SK-N-SH treated with all-trans-retinoic acid at 6 μM for 48 hours (cell line): ENCODE data around the gene PLCD3.

Source experiments
- ATAC-seq: fragments of 200-7000 bp; cut with Tn5 transposase; 3 replicates; pipeline ENCODE4 v1.9.1; 2020; ENCODE audit warnings: mild to moderate bottlenecking, moderate library complexity
- ARNTL ChIP-seq: fragments of 450-650 bp; formaldehyde crosslinking; IDR thresholded peaks from 2 replicates; pipeline ENCODE4 v1.5.0; 2020; ENCODE audit warnings: low read depth, mild to moderate bottlenecking, moderate library complexity, borderline replicate concordance
- BACH2 ChIP-seq: fragments of 250-450 bp; sonication (Bioruptor Pico); IDR thresholded peaks from 2 replicates; pipeline ENCODE4 v1.9.0; 2021; ENCODE audit warnings: mild to moderate bottlenecking, borderline replicate concordance
- ESRRG ChIP-seq: fragments of 250-450 bp; sonication (Bioruptor Pico); IDR thresholded peaks from 2 replicates; pipeline ENCODE4 v1.6.1; 2021; ENCODE audit warnings: mild to moderate bottlenecking
- OSR1 ChIP-seq: fragments of 250-450 bp; sonication (Bioruptor Pico); IDR thresholded peaks from 2 replicates; pipeline ENCODE4 v1.8.0; 2022; ENCODE audit warnings: moderate library complexity, mild to moderate bottlenecking, inconsistent platforms
- PPARA ChIP-seq: fragments of 250-450 bp; sonication (Bioruptor Pico); IDR thresholded peaks from 2 replicates; pipeline ENCODE4 v1.5.0; 2020; ENCODE audit warnings: mild to moderate bottlenecking, borderline replicate concordance
- RARB ChIP-seq: fragments of 250-450 bp; sonication (Bioruptor Pico); IDR thresholded peaks from 2 replicates; pipeline ENCODE4 v1.8.0; 2021; ENCODE audit warnings: mild to moderate bottlenecking, moderate library complexity
- SNAI2 ChIP-seq: fragments of 250-450 bp; sonication (Bioruptor Pico); IDR thresholded peaks from 2 replicates; pipeline ENCODE4 v1.5.0; 2020; ENCODE audit warnings: mild to moderate bottlenecking, moderate library complexity
- TCF4 ChIP-seq: fragments of 250-450 bp; sonication (Bioruptor Pico); IDR thresholded peaks from 2 replicates; pipeline ENCODE4 v1.8.0; 2021; ENCODE audit warnings: mild to moderate bottlenecking, moderate library complexity, borderline replicate concordance
- TOX ChIP-seq: fragments of 250-450 bp; sonication (Bioruptor Pico); IDR thresholded peaks from 2 replicates; pipeline ENCODE4 v1.8.0; 2021; ENCODE audit warnings: mild to moderate bottlenecking, moderate library complexity, borderline replicate concordance
- ZC3H10 ChIP-seq: fragments of 250-450 bp; sonication (Bioruptor Pico); IDR thresholded peaks from 2 replicates; pipeline ENCODE4 v1.5.1; 2021; ENCODE audit warnings: mild to moderate bottlenecking, moderate library complexity
- ZFP3 ChIP-seq: fragments of 250-450 bp; sonication (Bioruptor Pico); IDR thresholded peaks from 2 replicates; pipeline ENCODE4 v1.5.0; 2020; ENCODE audit warnings: mild to moderate bottlenecking, moderate library complexity
- ZFP30 ChIP-seq: fragments of 450-650 bp; formaldehyde crosslinking; IDR thresholded peaks from 2 replicates; pipeline ENCODE4 v1.5.0; 2022; ENCODE audit warnings: mild to moderate bottlenecking, moderate library complexity
- ZNF565 ChIP-seq: fragments of 450-650 bp; formaldehyde crosslinking; conservative IDR thresholded peaks from 2 replicates; pipeline ENCODE4 v1.5.0; 2020; ENCODE audit warnings: low read depth, mild to moderate bottlenecking, moderate library complexity
- ZNF8 ChIP-seq: fragments of 450-650 bp; formaldehyde crosslinking; IDR thresholded peaks from 2 replicates; pipeline ENCODE4 v1.5.0; 2020; ENCODE audit warnings: mild to moderate bottlenecking, moderate library complexity
- TF ChIP-seq, protein P1 (sequence below): fragments of 250-450 bp; sonication (Bioruptor Pico); IDR thresholded peaks from 2 replicates; pipeline ENCODE4 v1.5.0; 2020; ENCODE audit warnings: mild to moderate bottlenecking, moderate library complexity
- TF ChIP-seq, protein P2 (sequence below): fragments of 250-450 bp; sonication (Bioruptor Pico); IDR thresholded peaks from 2 replicates; pipeline ENCODE4 v1.5.1; 2020; ENCODE audit warnings: low read depth, mild to moderate bottlenecking, moderate library complexity
- TF ChIP-seq, protein P3 (sequence below): fragments of 250-450 bp; sonication (Bioruptor Pico); IDR thresholded peaks from 2 replicates; pipeline ENCODE4 v1.5.1; 2021; ENCODE audit warnings: mild to moderate bottlenecking, moderate library complexity
- TF ChIP-seq, protein P4 (sequence below): fragments of 250-450 bp; sonication (Bioruptor Pico); IDR thresholded peaks from 2 replicates; pipeline ENCODE4 v1.8.0; 2020; ENCODE audit warnings: mild to moderate bottlenecking, moderate library complexity, borderline replicate concordance
- TF ChIP-seq, protein P5 (sequence below): fragments of 250-450 bp; sonication (Bioruptor Pico); IDR thresholded peaks from 2 replicates; pipeline ENCODE4 v1.8.0; 2021; ENCODE audit warnings: low read depth, mild to moderate bottlenecking, moderate library complexity, borderline replicate concordance

The PLCD3 gene

DNA sequence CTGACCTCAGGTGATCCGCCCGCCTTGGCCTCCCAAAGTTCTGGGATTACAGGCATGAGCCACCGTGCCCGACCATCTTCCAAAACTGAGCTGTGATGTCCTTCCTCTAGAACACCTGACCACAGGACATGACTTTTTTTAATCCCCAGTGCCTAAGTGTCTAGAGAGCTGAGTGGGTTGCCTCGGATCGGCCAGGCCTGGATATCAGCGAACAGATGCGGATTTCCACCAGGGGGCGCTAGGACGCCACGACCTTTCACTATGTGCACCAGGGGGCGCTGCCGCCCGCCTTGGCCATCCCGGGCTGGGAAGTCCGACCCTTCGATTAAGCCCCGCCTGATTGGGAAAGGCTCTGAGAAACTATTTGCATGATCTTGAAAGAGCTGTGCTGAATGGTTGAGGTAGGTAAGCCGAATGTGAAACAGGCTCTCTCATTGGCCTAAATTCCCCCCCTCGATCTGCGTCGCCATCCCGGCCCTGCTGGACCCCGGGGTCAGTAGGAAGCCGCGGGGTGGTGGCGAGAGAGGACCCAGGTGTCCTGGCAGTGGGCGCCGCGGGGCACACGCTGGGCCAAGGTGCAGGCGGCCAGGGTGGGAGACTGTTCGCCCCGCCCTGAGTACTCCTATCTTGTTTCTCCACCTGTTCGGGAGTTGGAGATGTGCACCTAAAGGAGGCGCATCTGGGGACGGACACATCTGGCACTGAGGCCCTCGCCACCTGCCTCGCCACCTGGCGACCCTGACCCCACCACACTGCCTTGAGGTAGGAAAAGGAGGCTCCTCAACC lies 3.1 kb upstream of the PLCD3 start, which contains the start of gene ACBD4:
Gene ACBD4, plus strand, starts transcription at position 496 of the 786 bp plus-strand sequence. CDS start 458 bp downstream, outside the sequence.
- TF ChIP-seq, protein P1, sequence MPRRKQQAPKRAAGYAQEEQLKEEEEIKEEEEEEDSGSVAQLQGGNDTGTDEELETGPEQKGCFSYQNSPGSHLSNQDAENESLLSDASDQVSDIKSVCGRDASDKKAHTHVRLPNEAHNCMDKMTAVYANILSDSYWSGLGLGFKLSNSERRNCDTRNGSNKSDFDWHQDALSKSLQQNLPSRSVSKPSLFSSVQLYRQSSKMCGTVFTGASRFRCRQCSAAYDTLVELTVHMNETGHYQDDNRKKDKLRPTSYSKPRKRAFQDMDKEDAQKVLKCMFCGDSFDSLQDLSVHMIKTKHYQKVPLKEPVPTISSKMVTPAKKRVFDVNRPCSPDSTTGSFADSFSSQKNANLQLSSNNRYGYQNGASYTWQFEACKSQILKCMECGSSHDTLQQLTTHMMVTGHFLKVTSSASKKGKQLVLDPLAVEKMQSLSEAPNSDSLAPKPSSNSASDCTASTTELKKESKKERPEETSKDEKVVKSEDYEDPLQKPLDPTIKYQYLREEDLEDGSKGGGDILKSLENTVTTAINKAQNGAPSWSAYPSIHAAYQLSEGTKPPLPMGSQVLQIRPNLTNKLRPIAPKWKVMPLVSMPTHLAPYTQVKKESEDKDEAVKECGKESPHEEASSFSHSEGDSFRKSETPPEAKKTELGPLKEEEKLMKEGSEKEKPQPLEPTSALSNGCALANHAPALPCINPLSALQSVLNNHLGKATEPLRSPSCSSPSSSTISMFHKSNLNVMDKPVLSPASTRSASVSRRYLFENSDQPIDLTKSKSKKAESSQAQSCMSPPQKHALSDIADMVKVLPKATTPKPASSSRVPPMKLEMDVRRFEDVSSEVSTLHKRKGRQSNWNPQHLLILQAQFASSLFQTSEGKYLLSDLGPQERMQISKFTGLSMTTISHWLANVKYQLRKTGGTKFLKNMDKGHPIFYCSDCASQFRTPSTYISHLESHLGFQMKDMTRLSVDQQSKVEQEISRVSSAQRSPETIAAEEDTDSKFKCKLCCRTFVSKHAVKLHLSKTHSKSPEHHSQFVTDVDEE, result no peak
- TF ChIP-seq PPARA (no peak), ZNF565 (CRISPR knock-in tag) (no peak), ESRRG (CRISPR knock-in tag) (no peak), ZC3H10 (CRISPR knock-in tag) (no peak), TOX (CRISPR knock-in tag) (no peak), RARB (CRISPR knock-in tag) (no peak), ARNTL (CRISPR knock-in tag) (no peak), BACH2 (no peak), ZFP30 (no peak), ZFP3 (CRISPR knock-in tag) (no peak)
- TF ChIP-seq, protein P2, sequence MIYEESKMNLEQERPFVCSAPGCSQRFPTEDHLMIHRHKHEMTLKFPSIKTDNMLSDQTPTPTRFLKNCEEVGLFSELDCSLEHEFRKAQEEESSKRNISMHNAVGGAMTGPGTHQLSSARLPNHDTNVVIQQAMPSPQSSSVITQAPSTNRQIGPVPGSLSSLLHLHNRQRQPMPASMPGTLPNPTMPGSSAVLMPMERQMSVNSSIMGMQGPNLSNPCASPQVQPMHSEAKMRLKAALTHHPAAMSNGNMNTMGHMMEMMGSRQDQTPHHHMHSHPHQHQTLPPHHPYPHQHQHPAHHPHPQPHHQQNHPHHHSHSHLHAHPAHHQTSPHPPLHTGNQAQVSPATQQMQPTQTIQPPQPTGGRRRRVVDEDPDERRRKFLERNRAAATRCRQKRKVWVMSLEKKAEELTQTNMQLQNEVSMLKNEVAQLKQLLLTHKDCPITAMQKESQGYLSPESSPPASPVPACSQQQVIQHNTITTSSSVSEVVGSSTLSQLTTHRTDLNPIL, result no peak
- TF ChIP-seq, protein P3, sequence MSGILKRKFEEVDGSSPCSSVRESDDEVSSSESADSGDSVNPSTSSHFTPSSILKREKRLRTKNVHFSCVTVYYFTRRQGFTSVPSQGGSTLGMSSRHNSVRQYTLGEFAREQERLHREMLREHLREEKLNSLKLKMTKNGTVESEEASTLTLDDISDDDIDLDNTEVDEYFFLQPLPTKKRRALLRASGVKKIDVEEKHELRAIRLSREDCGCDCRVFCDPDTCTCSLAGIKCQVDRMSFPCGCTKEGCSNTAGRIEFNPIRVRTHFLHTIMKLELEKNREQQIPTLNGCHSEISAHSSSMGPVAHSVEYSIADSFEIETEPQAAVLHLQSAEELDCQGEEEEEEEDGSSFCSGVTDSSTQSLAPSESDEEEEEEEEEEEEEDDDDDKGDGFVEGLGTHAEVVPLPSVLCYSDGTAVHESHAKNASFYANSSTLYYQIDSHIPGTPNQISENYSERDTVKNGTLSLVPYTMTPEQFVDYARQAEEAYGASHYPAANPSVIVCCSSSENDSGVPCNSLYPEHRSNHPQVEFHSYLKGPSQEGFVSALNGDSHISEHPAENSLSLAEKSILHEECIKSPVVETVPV (CRISPR knock-in tag), result no peak
- TF ChIP-seq, protein P4, sequence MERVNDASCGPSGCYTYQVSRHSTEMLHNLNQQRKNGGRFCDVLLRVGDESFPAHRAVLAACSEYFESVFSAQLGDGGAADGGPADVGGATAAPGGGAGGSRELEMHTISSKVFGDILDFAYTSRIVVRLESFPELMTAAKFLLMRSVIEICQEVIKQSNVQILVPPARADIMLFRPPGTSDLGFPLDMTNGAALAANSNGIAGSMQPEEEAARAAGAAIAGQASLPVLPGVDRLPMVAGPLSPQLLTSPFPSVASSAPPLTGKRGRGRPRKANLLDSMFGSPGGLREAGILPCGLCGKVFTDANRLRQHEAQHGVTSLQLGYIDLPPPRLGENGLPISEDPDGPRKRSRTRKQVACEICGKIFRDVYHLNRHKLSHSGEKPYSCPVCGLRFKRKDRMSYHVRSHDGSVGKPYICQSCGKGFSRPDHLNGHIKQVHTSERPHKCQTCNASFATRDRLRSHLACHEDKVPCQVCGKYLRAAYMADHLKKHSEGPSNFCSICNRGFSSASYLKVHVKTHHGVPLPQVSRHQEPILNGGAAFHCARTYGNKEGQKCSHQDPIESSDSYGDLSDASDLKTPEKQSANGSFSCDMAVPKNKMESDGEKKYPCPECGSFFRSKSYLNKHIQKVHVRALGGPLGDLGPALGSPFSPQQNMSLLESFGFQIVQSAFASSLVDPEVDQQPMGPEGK (CRISPR knock-in tag), result no peak
- TF ChIP-seq, all 23 proteins: peak for 0
- ATAC-seq, result peak; percentile 85

DNA sequence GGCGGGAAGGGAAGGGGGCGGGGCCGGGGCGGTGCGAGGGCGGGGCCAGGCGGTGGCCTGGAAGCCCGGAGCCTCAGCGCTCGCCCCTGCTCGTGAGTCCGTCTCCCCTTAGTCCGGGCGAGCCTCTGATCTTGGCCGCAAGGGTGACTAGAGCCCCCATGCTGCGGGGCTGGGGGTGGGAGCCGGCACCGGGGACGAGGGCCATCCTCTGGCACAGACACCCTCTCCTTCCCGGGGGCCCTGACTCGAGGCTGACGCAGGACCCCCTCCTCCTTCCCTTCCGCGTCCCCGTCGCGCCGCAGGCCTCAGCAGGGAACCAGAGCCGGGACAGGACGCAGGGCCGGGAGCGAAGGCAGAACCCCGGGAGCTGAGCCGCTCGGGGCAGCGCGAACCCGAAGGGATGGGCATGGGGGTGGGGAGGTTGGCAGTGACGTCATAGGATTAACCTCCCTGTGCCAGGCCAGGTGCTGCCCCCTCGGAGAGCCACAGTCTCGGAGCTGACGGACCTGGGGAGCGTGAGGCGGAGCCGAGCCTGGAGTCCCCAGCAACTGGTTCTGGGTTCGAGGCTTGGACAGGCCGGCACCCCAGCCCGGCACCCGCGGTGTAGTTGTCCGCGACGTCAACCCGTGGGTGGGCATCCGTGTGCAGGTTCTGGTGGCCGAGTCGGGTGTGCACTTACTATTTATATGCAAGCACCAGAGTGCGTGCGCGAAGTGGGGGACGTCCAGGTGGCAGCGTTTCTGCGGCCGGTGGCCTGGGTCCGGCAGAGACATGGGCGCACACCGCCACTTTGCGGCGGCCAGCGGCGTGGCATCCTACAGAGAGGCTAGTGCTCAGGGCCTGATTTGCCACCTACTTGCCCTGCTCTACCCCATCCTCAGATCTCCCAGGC lies 503 bp upstream of the PLCD3 start:
- peak; percentile 74 for ATAC-seq
- TF ChIP-seq BACH2, result no peak
- TF ChIP-seq, protein P2, result 0 out of 2 replicates have a peak, but pooled peaks have one; percentile 28
- no peak for TF ChIP-seq ZNF565 (CRISPR knock-in tag)
- TF ChIP-seq, all 23 proteins: peak for 1

DNA sequence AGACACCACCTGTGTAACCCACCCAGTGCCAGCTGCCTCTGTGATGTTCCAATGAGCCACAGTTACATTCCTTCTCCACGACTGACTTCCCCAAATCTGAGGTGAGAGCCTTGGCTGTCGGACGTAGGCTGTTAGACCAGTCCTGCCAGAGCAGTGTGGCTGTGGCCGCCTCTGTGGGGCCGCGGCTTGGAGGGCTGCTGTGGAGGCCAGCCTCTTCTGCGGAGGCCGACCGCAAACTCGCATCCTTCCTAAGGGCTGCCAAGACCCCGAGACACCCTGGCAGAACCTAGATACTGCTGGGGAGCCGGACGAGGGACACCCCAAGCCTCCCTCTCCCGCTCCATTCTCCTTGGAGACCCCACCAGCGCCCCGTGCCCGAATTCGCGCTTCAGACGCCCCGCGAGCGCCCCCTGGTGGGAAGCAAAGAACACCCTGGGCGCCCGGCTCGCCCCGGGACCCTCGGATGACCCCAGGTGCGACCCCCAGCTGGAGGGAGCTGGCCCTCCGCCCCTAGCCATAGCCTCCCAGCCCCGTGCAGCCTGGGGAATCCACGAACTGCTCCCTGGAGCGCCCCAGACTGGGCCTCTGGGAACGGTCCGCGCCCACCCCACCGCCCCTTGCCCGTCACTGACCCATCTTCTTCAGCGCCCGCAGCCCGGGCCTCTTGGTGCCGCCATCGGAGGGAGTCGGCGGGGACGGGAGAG lies 547 bp downstream of the PLCD3 start:
- no peak for ATAC-seq
- TF ChIP-seq, protein P4 (CRISPR knock-in tag), result no peak
- TF ChIP-seq ZNF565 (CRISPR knock-in tag) (no peak), SNAI2 (CRISPR knock-in tag) (no peak), ZNF8 (CRISPR knock-in tag) (no peak), ZFP30 (no peak), RARB (CRISPR knock-in tag) (no peak), ZFP3 (CRISPR knock-in tag) (no peak), TOX (CRISPR knock-in tag) (no peak), OSR1 (CRISPR knock-in tag) (no peak), TCF4 (CRISPR knock-in tag) (no peak), ZC3H10 (CRISPR knock-in tag) (no peak)
- TF ChIP-seq, protein P3 (CRISPR knock-in tag), result no peak
- TF ChIP-seq, protein P5, sequence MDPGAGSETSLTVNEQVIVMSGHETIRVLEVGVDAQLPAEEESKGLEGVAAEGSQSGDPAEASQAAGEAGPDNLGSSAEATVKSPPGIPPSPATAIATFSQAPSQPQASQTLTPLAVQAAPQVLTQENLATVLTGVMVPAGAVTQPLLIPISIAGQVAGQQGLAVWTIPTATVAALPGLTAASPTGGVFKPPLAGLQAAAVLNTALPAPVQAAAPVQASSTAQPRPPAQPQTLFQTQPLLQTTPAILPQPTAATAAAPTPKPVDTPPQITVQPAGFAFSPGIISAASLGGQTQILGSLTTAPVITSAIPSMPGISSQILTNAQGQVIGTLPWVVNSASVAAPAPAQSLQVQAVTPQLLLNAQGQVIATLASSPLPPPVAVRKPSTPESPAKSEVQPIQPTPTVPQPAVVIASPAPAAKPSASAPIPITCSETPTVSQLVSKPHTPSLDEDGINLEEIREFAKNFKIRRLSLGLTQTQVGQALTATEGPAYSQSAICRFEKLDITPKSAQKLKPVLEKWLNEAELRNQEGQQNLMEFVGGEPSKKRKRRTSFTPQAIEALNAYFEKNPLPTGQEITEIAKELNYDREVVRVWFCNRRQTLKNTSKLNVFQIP (CRISPR knock-in tag), result no peak
